Nephron progenitor cell (in vitro differentiated cells): ENCODE data around the gene SIGLEC7.

Experiments
- DNase-seq: peaks from one replicate; pipeline ENCODE4 v3.0.0; 2021
- H3K27ac Mint-ChIP-seq: 2 replicates; pipeline ENCODE4 v1.8.0; 2021; ENCODE audit warnings: mild to moderate bottlenecking, moderate library complexity, mixed read lengths
- H3K27me3 Mint-ChIP-seq: 2 replicates; pipeline ENCODE4 v1.8.0; 2021; ENCODE audit warnings: mild to moderate bottlenecking, low read depth, mixed read lengths; ENCODE audit not compliant: poor library complexity
- H3K36me3 Mint-ChIP-seq: 2 replicates; pipeline ENCODE4 v1.8.0; 2021; ENCODE audit warnings: low read depth, mixed read lengths
- H3K4me1 Mint-ChIP-seq: 2 replicates; pipeline ENCODE4 v1.8.0; 2021; ENCODE audit warnings: mixed read lengths
- H3K4me3 Mint-ChIP-seq: 2 replicates; pipeline ENCODE4 v1.8.0; 2021; ENCODE audit warnings: mild to moderate bottlenecking, moderate library complexity, mixed read lengths
- H3K9me3 Mint-ChIP-seq: 2 replicates; pipeline ENCODE4 v1.8.0; 2021; ENCODE audit warnings: mild to moderate bottlenecking, moderate library complexity, mixed read lengths
- TF ChIP-seq, protein P1 (sequence below): fragments of 200-600 bp; sonication (generic); IDR thresholded peaks from 2 replicates; pipeline ENCODE4 v1.5.0; 2021; ENCODE audit warnings: antibody characterized with exemption

The SIGLEC7 gene

DNA sequence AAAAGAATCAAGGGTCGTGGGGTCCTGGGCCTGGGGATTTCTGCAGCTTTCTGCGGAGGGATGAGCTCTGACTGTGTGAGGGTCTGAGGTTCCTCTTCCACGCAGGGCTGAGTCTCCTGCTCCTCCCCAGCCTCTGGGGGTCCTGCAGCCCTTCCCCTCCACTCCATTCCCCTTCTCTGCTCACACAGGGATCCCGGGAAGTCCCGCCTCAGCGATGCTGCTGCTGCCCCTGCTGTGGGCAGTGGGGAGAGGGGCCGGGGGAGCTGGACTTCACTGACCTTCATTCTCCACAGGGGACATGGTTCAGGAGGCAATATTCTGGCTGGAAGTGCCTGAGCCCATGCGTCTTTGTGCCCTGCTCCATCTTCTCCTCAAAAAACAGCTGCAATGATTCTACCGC lies 56.5 kb downstream of the SIGLEC7 start:
- TF ChIP-seq, protein P1, sequence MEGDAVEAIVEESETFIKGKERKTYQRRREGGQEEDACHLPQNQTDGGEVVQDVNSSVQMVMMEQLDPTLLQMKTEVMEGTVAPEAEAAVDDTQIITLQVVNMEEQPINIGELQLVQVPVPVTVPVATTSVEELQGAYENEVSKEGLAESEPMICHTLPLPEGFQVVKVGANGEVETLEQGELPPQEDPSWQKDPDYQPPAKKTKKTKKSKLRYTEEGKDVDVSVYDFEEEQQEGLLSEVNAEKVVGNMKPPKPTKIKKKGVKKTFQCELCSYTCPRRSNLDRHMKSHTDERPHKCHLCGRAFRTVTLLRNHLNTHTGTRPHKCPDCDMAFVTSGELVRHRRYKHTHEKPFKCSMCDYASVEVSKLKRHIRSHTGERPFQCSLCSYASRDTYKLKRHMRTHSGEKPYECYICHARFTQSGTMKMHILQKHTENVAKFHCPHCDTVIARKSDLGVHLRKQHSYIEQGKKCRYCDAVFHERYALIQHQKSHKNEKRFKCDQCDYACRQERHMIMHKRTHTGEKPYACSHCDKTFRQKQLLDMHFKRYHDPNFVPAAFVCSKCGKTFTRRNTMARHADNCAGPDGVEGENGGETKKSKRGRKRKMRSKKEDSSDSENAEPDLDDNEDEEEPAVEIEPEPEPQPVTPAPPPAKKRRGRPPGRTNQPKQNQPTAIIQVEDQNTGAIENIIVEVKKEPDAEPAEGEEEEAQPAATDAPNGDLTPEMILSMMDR = no peak
- DNase-seq = no peak
- Mint-ChIP-seq H3K4me1 (peaks cover 8% of the 10 kb centered on the region), H3K9me3 (peaks cover 33% of the 10 kb centered on the region), H3K4me3 (no peak overlapping the region), H3K27me3 (peaks cover 12% of the 10 kb centered on the region), H3K27ac (no peak overlapping the region), H3K36me3 (no peaks in the 10 kb centered on the region)

DNA sequence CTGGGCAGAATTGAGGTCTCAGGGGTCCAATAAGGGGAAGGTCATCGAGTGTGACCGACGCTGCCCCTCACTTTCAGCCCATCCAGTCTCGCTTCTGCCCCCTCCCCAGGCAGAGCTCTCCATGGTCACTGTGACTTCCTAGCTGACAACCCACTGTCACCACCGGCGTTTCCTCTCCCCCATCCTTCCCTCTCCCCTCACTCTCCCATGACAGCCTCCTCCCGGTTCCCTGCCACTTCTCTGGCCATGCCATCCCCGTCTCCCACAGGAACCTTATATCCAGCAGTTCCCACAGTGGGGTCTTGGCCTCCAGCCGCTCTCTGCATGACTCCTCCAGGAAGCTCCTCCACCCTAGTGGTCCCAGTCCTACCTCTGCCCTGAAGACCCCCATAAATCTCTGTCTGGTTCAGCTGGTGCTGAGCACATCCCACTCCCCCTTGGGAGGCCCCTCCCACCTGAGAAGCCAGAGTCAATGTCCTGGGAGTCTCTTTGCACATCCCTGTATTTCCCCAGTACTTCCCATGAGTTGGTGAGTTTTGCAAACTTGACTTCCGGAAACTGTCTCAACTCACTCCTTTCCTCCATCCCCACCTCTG lies 58.1 kb downstream of the SIGLEC7 start:
- Mint-ChIP-seq H3K4me3 (no peak overlapping the region), H3K27ac (no peak overlapping the region), H3K27me3 (peaks cover 9% of the 10 kb centered on the region), H3K4me1 (peaks cover 8% of the 10 kb centered on the region), H3K9me3 (peaks cover 30% of the 10 kb centered on the region), H3K36me3 (no peaks in the 10 kb centered on the region)
- TF ChIP-seq, protein P1 = no peak
- no peak for DNase-seq

DNA sequence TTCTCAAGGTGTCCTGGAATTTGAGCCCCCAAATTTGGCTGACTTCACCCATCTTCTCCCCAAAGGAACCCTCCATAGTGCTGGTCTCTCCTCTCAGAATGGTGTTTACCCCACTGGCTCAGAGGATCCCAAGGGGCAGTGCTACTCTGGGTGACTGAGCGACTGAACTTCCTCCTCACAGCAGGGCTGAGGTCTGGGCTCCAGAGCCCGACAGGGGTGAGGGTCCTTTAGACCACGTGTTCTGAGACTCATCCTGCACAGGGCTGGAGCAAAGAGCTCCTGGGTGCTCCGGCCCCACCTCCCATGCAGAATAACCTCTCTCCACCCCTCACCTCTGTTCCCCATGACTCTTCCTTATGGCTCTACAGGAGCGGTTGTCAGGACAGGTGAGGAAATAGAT lies 59.6 kb downstream of the SIGLEC7 start:
- TF ChIP-seq, protein P1 = no peak
- no peak for DNase-seq
- Mint-ChIP-seq H3K4me1 (peaks cover 8% of the 10 kb centered on the region), H3K36me3 (no peaks in the 10 kb centered on the region), H3K27me3 (peaks cover 13% of the 10 kb centered on the region), H3K9me3 (peaks cover 25% of the 10 kb centered on the region), H3K27ac (no peak overlapping the region), H3K4me3 (no peak overlapping the region)
